A549 (cell line): ENCODE measurements around the gene CDK5RAP2. TPM values are rescaled to one million over a fixed set of nuclear protein-coding genes. Genes with fewer than 3 reads are reported as not detected.

Experiments used
- ATAC-seq, 2 experiments: fragments of 200-7000 bp in 1 of 2; fragments of >200 bp in 1 of 2; cut with Nextera tagmentation in 1 of 2; cut with Tn5 transposase in 1 of 2; 3 replicates each; pipeline versions ENCODE4 v1.8.0 to v1.9.1; 2018 to 2020; ENCODE audit warnings: mild to moderate bottlenecking in 1 of 2, moderate library complexity in 1 of 2
- CTCF ChIA-PET: fragments of 300-600 bp; sonication (Branson Sonifier 250); formaldehyde crosslinking; extraction: SDS; loops from one replicate; lab custom pipeline; 2021; ENCODE audit warnings: antibody characterized with exemption, inconsistent platforms; lab: Yijun Ruan, JAX
- POLR2A ChIA-PET: fragments of 350-600 bp; formaldehyde crosslinking; extraction: SDS; loops from one replicate; lab custom pipeline; 2021; ENCODE audit warnings: antibody characterized with exemption, inconsistent platforms; lab: Yijun Ruan, JAX
- DNase-seq, 2 experiments: peaks; one replicate each; pipeline versions ENCODE4 v3.0.0 to v3.0.0-alpha.2; 2011 to 2016; ENCODE audit warnings: low read depth in 1 of 2, low spot score in 1 of 2
- FAIRE-seq: peaks from 2 replicates; lab custom pipeline; 2011; peaks lifted over from hg19 to GRCh38; lab: Jason Lieb, UNC
- H3K27ac ChIP-seq, 2 experiments: fragments of >200 bp; sonication (Bioruptor Twin); formaldehyde crosslinking; 3 replicates each; pipeline ENCODE4 v1.5.1; 2016 to 2017
- H3K4me1 ChIP-seq: fragments of >200 bp; sonication (Bioruptor Twin); formaldehyde crosslinking; 3 replicates; pipeline ENCODE4 v1.6.1; 2016
- H3K4me2 ChIP-seq: fragments of >200 bp; sonication (Bioruptor Twin); formaldehyde crosslinking; 3 replicates; pipeline ENCODE4 v1.6.1; 2016
- H3K4me3 ChIP-seq: fragments of >200 bp; sonication (Bioruptor Twin); formaldehyde crosslinking; 3 replicates; pipeline ENCODE4 v1.5.1; 2016
- H3K9me3 ChIP-seq: fragments of >200 bp; sonication (Bioruptor Twin); formaldehyde crosslinking; 3 replicates; pipeline ENCODE4 v1.6.1; 2016
- BHLHE40 ChIP-seq: IDR thresholded peaks from 2 replicates; pipeline ENCODE4 v1.6.1; 2012; ENCODE audit warnings: low read depth, low read length, inconsistent platforms
- CBX2 ChIP-seq: fragments of 200-600 bp; sonication (generic); IDR thresholded peaks from 2 replicates; pipeline ENCODE4 v1.6.1; 2016; ENCODE audit warnings: low read depth, mild to moderate bottlenecking, borderline replicate concordance
- CBX8 ChIP-seq: fragments of 200-600 bp; sonication (generic); IDR thresholded peaks from 2 replicates; pipeline ENCODE4 v1.6.1; 2016
- CHD4 ChIP-seq: fragments of 200-600 bp; sonication (generic); IDR thresholded peaks from 2 replicates; pipeline ENCODE4 v1.6.1; 2016; ENCODE audit warnings: antibody characterized with exemption, mild to moderate bottlenecking, borderline replicate concordance
- EHMT2 ChIP-seq: fragments of 200-600 bp; sonication (generic); IDR thresholded peaks from 2 replicates; pipeline ENCODE4 v1.6.1; 2016; ENCODE audit warnings: antibody characterized with exemption, low read depth, mild to moderate bottlenecking, moderate library complexity
- EP300 ChIP-seq, 2 experiments: fragments of >200 bp; sonication (Bioruptor Twin); formaldehyde crosslinking; IDR thresholded peaks; 2 replicates in 1 of 2; 3 replicates in 1 of 2; pipeline ENCODE4 v1.6.1; 2016 to 2017
- ESRRA ChIP-seq: fragments of 150-350 bp; IDR thresholded peaks from 2 replicates; pipeline ENCODE4 v1.6.1; 2014; ENCODE audit warnings: mild to moderate bottlenecking, low read length, borderline replicate concordance
- FOXS1 ChIP-seq: fragments of 250-450 bp; sonication (Bioruptor Pico); IDR thresholded peaks from 2 replicates; pipeline ENCODE4 v1.5.0; 2020; ENCODE audit warnings: mild to moderate bottlenecking, moderate library complexity
- GATA3 ChIP-seq: IDR thresholded peaks from 2 replicates; pipeline ENCODE4 v1.6.1; 2012; ENCODE audit warnings: borderline replicate concordance
- HDAC2 ChIP-seq: fragments of 200-600 bp; sonication (generic); IDR thresholded peaks from 2 replicates; pipeline ENCODE4 v1.6.1; 2016
- HEYL ChIP-seq: fragments of 250-450 bp; sonication (Bioruptor Pico); IDR thresholded peaks from 2 replicates; pipeline ENCODE4 v1.8.0; 2021; ENCODE audit warnings: mild to moderate bottlenecking, moderate library complexity
- HOXB5 ChIP-seq: fragments of 250-450 bp; sonication (Bioruptor Pico); IDR thresholded peaks from 2 replicates; pipeline ENCODE4 v1.5.0; 2020; ENCODE audit warnings: mild to moderate bottlenecking, moderate library complexity
- JUN ChIP-seq, 2 experiments: fragments of >200 bp; sonication (Bioruptor Twin); formaldehyde crosslinking; IDR thresholded peaks; 2 replicates in 1 of 2; 3 replicates in 1 of 2; pipeline ENCODE4 v1.6.1; 2016 to 2017
- KDM1A ChIP-seq: fragments of 200-600 bp; sonication (generic); IDR thresholded peaks from 2 replicates; pipeline ENCODE4 v1.6.1; 2016; ENCODE audit warnings: low read depth, mild to moderate bottlenecking
- NFE2L2 ChIP-seq: fragments of 150-350 bp; conservative IDR thresholded peaks from 2 replicates; pipeline ENCODE4 v1.6.1; 2014; ENCODE audit warnings: low read length
- NR3C1 ChIP-seq: fragments of >200 bp; sonication (Bioruptor Twin); formaldehyde crosslinking; IDR thresholded peaks from 3 replicates; pipeline ENCODE4 v1.6.1; 2017
- PHF8 ChIP-seq: fragments of 200-600 bp; sonication (generic); IDR thresholded peaks from 2 replicates; pipeline ENCODE4 v1.6.1; 2016; ENCODE audit warnings: low read depth, mild to moderate bottlenecking, antibody characterized with exemption, moderate library complexity, borderline replicate concordance
- POLR2A ChIP-seq: IDR thresholded peaks from 2 replicates; pipeline ENCODE4 v1.6.1; 2012; ENCODE audit warnings: mild to moderate bottlenecking, low read length
- RAD21 ChIP-seq, 2 experiments: fragments of >200 bp in 1 of 2; sonication (Bioruptor Twin) in 1 of 2; formaldehyde crosslinking in 1 of 2; IDR thresholded peaks in 1 of 2; conservative IDR thresholded peaks in 1 of 2; 2 replicates in 1 of 2; 3 replicates in 1 of 2; pipeline ENCODE4 v1.6.1; 2012 to 2018; ENCODE audit warnings: inconsistent platforms in 1 of 2
- RARB ChIP-seq: fragments of 250-450 bp; sonication (Bioruptor Pico); IDR thresholded peaks from 2 replicates; pipeline ENCODE4 v1.8.0; 2021; ENCODE audit warnings: mild to moderate bottlenecking, moderate library complexity
- RCOR1 ChIP-seq: fragments of 150-350 bp; IDR thresholded peaks from 2 replicates; pipeline ENCODE4 v1.6.1; 2014; ENCODE audit warnings: antibody characterized with exemption, low read length, low read depth
- RFX5 ChIP-seq: fragments of 450-650 bp; IDR thresholded peaks from 2 replicates; pipeline ENCODE4 v1.7.1; 2014; ENCODE audit warnings: antibody characterized with exemption, mild to moderate bottlenecking, moderate library complexity
- SMC3 ChIP-seq: fragments of >200 bp; sonication (Bioruptor Twin); formaldehyde crosslinking; IDR thresholded peaks from 3 replicates; pipeline ENCODE4 v1.6.1; 2018; ENCODE audit warnings: inconsistent platforms
- SREBF2 ChIP-seq: fragments of 450-650 bp; IDR thresholded peaks from 2 replicates; pipeline ENCODE4 v1.6.1; 2014; ENCODE audit warnings: mild to moderate bottlenecking, moderate library complexity
- TP53 ChIP-seq: fragments of 250-450 bp; sonication (Bioruptor Pico); IDR thresholded peaks from 2 replicates; pipeline ENCODE4 v1.5.0; 2021; ENCODE audit warnings: mild to moderate bottlenecking, moderate library complexity
- ZC3H11A ChIP-seq: fragments of 450-650 bp; IDR thresholded peaks from 2 replicates; pipeline ENCODE4 v1.6.1; 2014; ENCODE audit warnings: antibody characterized with exemption, mild to moderate bottlenecking
- ZFP36 ChIP-seq: fragments of 450-650 bp; IDR thresholded peaks from 2 replicates; pipeline ENCODE4 v1.6.1; 2014; ENCODE audit warnings: borderline replicate concordance; ENCODE audit not compliant: partially characterized antibody
- ZNF302 ChIP-seq: fragments of 250-450 bp; sonication (Bioruptor Pico); IDR thresholded peaks from 2 replicates; pipeline ENCODE4 v1.9.0; 2021; ENCODE audit warnings: inconsistent platforms, mild to moderate bottlenecking, moderate library complexity
- WGBS: methylation state at CpG from one replicate; pipeline ENCODE4 v1.1.6; 2017; ENCODE audit errors: missing lambda C conversion rate; 5-methylcytosine and 5-hydroxymethylcytosine counted together
- polyA plus RNA-seq, 4 experiments: library from polyadenylated mRNA; depleted of rRNA in 3 of 4; stranded (reverse); fragments of >200 nt; fragmentation: RNase III in 1 of 4; extraction: RNeasy Plus Mini Kit Qiagen cat#74134 plus additional on column Dnase treatment in 1 of 4; gene quantifications; 2 replicates in 3 of 4; 3 replicates in 1 of 4; pipeline ENCODE4 v1.2.3, GENCODE V29; 2011 to 2017
- TF ChIP-seq, protein P1 (sequence below): fragments of >200 bp; sonication (Bioruptor Twin); formaldehyde crosslinking; IDR thresholded peaks from 2 replicates; pipeline ENCODE4 v1.6.1; 2016
- TF ChIP-seq, protein P2 (sequence below): fragments of 250-450 bp; sonication (Bioruptor Pico); IDR thresholded peaks from 2 replicates; pipeline ENCODE4 v1.5.0; 2020; ENCODE audit warnings: low read depth, mild to moderate bottlenecking, moderate library complexity
- TF ChIP-seq, protein P3 (sequence below): fragments of 250-450 bp; sonication (Bioruptor Pico); IDR thresholded peaks from 2 replicates; pipeline ENCODE4 v1.5.0; 2021; ENCODE audit warnings: mild to moderate bottlenecking, moderate library complexity, borderline replicate concordance
- TF ChIP-seq, protein P4 (sequence below): fragments of 450-650 bp; IDR thresholded peaks from 2 replicates; pipeline ENCODE4 v1.6.1; 2014; ENCODE audit warnings: antibody characterized with exemption
- TF ChIP-seq, protein P5 (sequence below): IDR thresholded peaks from 2 replicates; pipeline ENCODE4 v1.6.1; 2012; ENCODE audit warnings: low read depth, borderline replicate concordance

CDK5RAP2 gene
- polyA plus RNA-seq, 2 of the 4 experiments (the other 2 are of a cell fraction) = 29.1 to 44.6 TPM

DNA sequence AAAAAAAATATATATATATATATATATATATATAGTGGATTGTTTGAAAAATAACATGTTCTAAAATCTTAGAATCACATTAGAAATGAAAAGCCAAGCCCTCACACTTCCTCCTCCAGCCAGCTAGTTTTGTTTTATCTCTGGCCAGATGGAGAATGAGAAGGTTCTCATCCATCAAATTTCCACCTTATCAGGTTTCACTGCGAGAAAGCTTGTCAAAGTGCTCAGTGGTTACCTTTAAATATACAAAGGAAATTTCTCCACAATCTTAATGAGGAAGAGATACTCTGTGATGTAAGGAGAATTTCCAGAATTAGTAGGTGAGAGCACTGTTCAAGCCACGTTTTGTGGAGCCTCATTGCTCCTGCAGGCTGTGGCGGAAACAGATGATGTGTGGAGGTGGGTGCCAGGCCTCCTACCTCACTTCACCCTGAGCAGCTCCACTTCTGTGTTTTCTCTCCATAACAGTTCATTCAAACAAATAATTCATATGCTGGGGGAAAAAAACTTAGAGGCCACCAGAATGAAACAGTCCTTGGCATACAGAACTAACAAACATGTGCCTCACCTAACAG is 71.9 kb downstream of the CDK5RAP2 start:
- WGBS = 95% methylated on average over 3 of the region's 3 CpGs
- Histone ChIP-seq H3K4me3 (no peak overlapping the region), H3K4me2 (no peak overlapping the region), H3K27ac (no peak overlapping the region), H3K9me3 (peaks cover 16% of the 10 kb centered on the region; the same call in 2 of the 3 replicates), H3K4me1 (no peaks in the 10 kb centered on the region)
- ChIA-PET POLR2A (no interaction called here), CTCF (interaction anchor here (0.6 to 2.0 kb wide), 3 partner anchors 31 to 577 kb away, joined by 3 to 7 read pairs (median 3); no protein-coding TSS in a partner anchor)
- ATAC-seq = no peak
- no peak for DNase-seq
- no peak for TF ChIP-seq EP300 (IDR thresholded peaks at IDR 0.05)
- TF ChIP-seq, protein P1, sequence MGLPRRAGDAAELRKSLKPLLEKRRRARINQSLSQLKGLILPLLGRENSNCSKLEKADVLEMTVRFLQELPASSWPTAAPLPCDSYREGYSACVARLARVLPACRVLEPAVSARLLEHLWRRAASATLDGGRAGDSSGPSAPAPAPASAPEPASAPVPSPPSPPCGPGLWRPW = no peak
- no peak for TF ChIP-seq ESRRA
- TF ChIP-seq, protein P2, sequence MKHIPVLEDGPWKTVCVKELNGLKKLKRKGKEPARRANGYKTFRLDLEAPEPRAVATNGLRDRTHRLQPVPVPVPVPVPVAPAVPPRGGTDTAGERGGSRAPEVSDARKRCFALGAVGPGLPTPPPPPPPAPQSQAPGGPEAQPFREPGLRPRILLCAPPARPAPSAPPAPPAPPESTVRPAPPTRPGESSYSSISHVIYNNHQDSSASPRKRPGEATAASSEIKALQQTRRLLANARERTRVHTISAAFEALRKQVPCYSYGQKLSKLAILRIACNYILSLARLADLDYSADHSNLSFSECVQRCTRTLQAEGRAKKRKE (CRISPR knock-in tag) = no peak
- no peak for TF ChIP-seq JUN (IDR thresholded peaks at IDR 0.05)
- TF ChIP-seq RARB (CRISPR knock-in tag) = no peak
- no peak for TF ChIP-seq RCOR1
- TF ChIP-seq CBX8 = no peak
- TF ChIP-seq ZNF302 (CRISPR knock-in tag) = no peak
- TF ChIP-seq TP53 = no peak
- TF ChIP-seq HEYL (CRISPR knock-in tag) = no peak
- TF ChIP-seq BHLHE40 = no peak
- TF ChIP-seq ZFP36 = no peak
- TF ChIP-seq, protein P3, sequence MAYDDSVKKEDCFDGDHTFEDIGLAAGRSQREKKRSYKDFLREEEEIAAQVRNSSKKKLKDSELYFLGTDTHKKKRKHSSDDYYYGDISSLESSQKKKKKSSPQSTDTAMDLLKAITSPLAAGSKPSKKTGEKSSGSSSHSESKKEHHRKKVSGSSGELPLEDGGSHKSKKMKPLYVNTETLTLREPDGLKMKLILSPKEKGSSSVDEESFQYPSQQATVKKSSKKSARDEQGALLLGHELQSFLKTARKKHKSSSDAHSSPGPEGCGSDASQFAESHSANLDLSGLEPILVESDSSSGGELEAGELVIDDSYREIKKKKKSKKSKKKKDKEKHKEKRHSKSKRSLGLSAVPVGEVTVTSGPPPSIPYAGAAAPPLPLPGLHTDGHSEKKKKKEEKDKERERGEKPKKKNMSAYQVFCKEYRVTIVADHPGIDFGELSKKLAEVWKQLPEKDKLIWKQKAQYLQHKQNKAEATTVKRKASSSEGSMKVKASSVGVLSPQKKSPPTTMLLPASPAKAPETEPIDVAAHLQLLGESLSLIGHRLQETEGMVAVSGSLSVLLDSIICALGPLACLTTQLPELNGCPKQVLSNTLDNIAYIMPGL (CRISPR knock-in tag) = no peak
- TF ChIP-seq SMC3 = no peak
- no peak for TF ChIP-seq NFE2L2
- no peak for TF ChIP-seq FOXS1
- no peak for TF ChIP-seq POLR2A
- no peak for TF ChIP-seq HOXB5 (CRISPR knock-in tag)
- no peak for FAIRE-seq

DNA sequence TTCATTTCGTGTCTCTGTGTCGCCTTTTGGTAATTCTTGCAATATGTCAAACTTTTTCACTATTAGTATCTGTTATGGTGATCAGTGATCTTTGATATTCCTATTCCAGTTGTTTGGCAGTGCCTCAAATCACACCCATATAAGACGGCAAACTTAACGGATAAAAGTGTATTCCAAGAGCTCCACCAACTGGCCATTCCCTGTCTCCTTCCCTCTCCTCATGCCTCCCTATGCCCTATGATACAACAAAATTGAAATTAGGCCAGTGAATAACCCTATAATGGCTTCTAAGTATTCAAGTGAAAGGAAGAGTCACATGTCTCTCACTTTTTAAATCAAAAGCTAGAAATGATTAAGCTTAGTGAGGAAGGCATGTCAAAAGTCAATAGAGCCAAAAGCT is 74.8 kb downstream of the CDK5RAP2 start:
- Histone ChIP-seq H3K4me3 (no peak overlapping the region), H3K27ac (no peak overlapping the region), H3K4me1 (no peaks in the 10 kb centered on the region), H3K4me2 (no peak overlapping the region), H3K9me3 (peaks cover 11% of the 10 kb centered on the region; the same call in 1 of the 3 replicates)
- 0 out of 5 replicates have a peak, but pooled peaks of 1 of the 2 experiments have one; percentile 8 for TF ChIP-seq RAD21 (conservative IDR thresholded peaks at IDR 0.05 in 1 of 2, IDR thresholded peaks at IDR 0.05 in 1 of 2)
- TF ChIP-seq HDAC2 = no peak
- ATAC-seq (no peak), FAIRE-seq (no peak), DNase-seq (no peak)
- CTCF ChIA-PET = interaction anchor here (1.0 to 2.8 kb wide), 2 partner anchors 26 to 28 kb away, joined by 4 to 13 read pairs; no protein-coding TSS in a partner anchor
- WGBS = 90% methylated on average over 4 of the region's 4 CpGs
- POLR2A ChIA-PET = no interaction called here

DNA sequence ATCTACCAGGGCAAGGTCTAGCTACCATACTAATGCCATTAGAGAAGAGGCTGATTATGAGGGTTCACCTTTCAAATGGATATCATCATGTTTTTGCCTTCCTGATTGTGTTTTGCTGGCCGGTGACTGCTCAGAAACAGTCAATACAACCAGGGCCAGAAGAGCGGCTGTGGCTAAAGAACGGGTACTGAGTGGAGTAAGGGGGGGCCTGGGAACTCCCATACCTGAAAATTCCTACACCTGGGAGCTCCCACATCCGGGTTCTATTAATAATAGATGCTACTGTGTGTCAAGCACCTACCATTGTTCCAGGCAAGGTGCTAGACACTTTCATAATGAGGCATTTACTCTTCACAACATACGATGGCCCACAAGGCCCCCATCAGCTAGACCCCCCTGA is 79.2 kb downstream of the CDK5RAP2 start:
- ChIA-PET POLR2A (no interaction called here), CTCF (interaction anchor here (1.0 to 1.2 kb wide), 2 partner anchors 13 to 24 kb away, joined by 3 to 4 read pairs; no protein-coding TSS in a partner anchor)
- DNase-seq (no peak), ATAC-seq (no peak), FAIRE-seq (no peak)
- H3K27ac ChIP-seq = no peak overlapping the region
- no peaks in the 10 kb centered on the region for H3K9me3 ChIP-seq
- no peaks in the 10 kb centered on the region for H3K4me1 ChIP-seq
- no peak overlapping the region for H3K4me2 ChIP-seq
- WGBS = 83% methylated on average over 5 of the region's 5 CpGs
- no peak overlapping the region for H3K4me3 ChIP-seq
- no peak for TF ChIP-seq CBX2
- no peak for TF ChIP-seq KDM1A
- TF ChIP-seq GATA3 = no peak
- TF ChIP-seq CHD4 = no peak
- TF ChIP-seq FOXS1 = no peak
- no peak for TF ChIP-seq RFX5
- TF ChIP-seq, protein P4, sequence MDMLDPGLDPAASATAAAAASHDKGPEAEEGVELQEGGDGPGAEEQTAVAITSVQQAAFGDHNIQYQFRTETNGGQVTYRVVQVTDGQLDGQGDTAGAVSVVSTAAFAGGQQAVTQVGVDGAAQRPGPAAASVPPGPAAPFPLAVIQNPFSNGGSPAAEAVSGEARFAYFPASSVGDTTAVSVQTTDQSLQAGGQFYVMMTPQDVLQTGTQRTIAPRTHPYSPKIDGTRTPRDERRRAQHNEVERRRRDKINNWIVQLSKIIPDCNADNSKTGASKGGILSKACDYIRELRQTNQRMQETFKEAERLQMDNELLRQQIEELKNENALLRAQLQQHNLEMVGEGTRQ = no peak
- no peak for TF ChIP-seq ZFP36
- no peak for TF ChIP-seq HDAC2
- TF ChIP-seq HEYL (CRISPR knock-in tag) = no peak
- no peak for TF ChIP-seq EHMT2
- TF ChIP-seq, protein P5, sequence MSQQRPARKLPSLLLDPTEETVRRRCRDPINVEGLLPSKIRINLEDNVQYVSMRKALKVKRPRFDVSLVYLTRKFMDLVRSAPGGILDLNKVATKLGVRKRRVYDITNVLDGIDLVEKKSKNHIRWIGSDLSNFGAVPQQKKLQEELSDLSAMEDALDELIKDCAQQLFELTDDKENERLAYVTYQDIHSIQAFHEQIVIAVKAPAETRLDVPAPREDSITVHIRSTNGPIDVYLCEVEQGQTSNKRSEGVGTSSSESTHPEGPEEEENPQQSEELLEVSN = no peak
- no peak for TF ChIP-seq PHF8
- TF ChIP-seq SREBF2 = no peak
- TF ChIP-seq ESRRA = no peak
- no peak for TF ChIP-seq JUN (IDR thresholded peaks at IDR 0.05)
- no peak for TF ChIP-seq ZC3H11A
- no peak for TF ChIP-seq NR3C1
